CD4-positive, alpha-beta T cell treated with Interleukin-17A for 1 hour (primary cell): ENCODE data around the gene RBPJL.

Experiments
- DNase-seq: peaks from one replicate; pipeline ENCODE4 v3.0.0-alpha.2; 2020

Gene RBPJL

DNA sequence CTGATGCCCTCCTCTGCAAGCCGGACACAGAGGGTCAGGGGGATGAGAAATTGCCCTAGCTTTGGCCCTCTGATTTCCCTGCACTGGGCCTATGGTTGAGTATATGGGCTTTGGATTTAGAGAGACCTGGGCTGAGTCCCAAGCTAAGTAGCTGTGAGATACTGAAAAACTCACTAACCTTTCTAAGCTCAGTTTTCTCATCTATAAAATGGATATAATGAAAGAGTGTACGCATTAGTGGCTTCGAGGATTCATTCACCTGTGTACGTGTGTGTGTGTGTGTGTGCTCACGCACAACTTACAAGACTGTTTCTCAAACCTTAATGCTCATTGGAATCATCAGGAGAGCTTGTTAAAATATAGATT is 12.7 kb upstream of the RBPJL start:
- no peak for DNase-seq

GRCh38 chr20:45294659-45295058 is 12.0 kb upstream of the RBPJL start:
- no peak for DNase-seq

- DNase-seq = no peak
Observed at GRCh38 chr20:45297786-45298497, 8.7 kb upstream of the RBPJL start.

DNA sequence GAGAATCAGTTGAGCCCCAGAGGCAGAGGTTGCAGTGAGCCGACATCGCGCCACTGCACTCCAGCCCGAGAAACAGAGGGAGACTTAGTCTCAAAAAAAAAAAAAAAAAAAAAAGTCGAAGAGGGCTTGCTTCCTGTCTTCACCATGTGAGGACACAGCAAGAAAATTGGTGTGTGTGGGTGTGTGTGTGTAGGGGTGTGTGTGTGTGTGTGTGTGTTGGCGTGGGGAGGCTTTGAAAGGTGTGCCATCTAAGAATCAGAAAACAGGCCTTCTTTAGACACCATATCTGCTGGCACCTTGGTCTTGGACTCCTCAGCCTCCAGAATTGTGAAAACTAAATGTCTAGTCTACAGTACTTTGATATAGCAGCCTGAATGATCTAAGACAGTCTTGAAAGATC is 6.9 kb upstream of the RBPJL start:
- DNase-seq = no peak

DNA sequence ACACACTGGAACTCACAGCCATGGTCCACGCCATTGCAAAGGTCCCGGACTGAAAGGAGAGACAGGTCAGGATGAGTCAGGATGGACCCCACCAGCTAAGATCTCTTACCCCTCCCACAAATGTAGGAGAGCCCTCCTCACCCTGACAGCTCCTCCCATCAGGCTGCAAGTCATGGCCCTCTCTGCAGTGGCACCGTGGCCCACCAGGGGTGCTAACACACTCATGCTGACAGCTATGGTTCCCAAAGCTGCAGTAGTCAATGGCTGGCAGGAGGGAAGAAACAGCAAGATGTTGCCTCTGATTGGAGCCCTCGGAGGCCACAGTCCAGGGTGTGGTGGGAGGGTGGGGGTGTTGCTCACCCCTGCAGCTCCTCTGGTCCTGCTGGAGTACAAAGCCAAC is 5.7 kb upstream of the RBPJL start:
- no peak for DNase-seq

- no peak for DNase-seq
Observed at GRCh38 chr20:45301824-45302271, 4.8 kb upstream of the RBPJL start.

DNA sequence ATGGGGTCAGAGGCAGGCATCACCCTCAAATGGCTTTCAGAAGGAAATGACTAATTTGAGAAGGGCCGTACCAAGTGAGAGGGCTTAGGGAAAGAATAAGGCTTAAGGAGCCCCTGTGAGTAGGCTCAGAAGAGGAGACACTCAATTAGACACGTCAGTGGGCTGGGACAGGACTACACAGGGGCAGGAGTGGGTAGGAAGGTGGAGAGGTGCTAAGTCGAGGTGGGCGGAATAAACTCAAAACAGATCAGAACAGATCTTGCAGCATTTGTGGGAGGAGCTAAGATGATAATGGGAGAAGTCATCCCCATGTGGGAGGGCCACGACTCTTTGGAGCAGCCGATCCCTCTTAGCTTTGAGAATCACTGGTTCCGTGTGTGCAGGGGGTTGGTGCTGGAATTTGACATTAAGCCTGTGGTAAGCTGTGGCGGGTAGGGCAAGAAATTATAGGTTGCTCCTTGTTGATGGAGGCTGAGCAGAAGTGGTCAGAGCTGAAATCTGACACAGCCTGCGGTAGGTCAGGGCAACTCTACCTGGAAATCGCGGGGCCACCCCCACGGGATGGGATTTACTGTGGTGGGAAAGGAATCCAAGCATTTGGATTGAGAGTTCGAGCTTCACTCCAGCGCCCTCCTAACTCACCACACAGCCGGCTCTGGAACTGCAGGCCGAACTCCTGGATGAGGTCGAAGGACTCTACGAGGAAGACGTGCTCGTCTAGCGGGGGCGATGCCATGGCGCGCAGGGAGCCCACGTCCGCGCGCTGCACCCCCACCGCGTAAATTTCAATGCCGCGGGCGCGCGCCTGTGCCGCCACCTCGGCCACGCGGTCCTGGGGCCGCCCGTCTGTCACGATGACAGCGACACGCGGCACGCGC is 2.8 kb upstream of the RBPJL start:
- DNase-seq = no peak

GRCh38 chr20:45304464-45304999 is 2.1 kb upstream of the RBPJL start:
- no peak for DNase-seq

DNA sequence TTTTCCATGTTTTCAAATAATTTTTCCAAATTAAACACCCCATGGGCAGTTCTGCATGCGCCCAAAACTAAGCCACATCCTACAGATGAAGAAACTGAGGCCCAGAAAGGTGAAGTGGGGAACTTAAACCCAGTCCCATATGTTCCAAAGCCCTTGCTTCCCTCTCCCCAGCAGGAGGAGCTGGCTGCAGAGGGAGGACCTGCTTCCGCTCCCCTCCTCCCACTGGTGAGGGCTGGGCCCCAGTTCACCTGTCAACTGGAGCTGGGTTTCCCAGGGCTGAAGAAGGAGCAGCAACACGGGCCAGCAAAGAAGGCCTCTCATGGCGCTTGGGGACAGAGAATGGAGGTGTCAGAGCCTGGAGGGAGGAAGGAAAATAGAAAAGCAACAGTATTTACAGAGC is 1.4 kb upstream of the RBPJL start:
- DNase-seq = no peak

DNA sequence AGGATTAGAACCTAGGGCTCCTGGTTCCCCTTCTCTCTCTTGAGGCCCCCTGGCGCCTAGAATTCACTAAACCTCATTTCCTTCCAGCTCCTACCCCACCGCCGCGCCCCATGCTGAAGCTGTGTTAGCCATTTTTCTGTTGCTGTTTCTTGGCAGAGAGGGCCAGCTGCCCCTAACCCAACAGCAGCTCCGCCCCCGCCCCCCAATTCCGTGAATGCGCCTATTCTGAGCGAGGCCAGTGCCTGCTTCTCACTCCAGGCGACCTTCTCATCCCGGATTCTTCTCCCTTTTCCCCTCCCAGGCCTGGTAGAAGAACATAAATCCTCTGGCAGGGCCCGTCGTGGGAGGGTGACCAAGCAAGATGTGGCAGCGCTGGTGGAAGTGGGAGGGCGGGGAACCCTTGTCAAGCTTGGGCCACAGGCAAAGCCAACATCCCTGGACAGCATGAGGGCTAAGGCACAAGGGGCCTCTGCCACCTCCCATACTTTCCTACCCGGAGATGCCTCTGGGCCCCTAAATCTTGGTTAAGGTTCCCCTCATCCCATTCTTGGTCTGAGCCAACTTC is 518 bp downstream of the RBPJL start:
- no peak for DNase-seq

DNA sequence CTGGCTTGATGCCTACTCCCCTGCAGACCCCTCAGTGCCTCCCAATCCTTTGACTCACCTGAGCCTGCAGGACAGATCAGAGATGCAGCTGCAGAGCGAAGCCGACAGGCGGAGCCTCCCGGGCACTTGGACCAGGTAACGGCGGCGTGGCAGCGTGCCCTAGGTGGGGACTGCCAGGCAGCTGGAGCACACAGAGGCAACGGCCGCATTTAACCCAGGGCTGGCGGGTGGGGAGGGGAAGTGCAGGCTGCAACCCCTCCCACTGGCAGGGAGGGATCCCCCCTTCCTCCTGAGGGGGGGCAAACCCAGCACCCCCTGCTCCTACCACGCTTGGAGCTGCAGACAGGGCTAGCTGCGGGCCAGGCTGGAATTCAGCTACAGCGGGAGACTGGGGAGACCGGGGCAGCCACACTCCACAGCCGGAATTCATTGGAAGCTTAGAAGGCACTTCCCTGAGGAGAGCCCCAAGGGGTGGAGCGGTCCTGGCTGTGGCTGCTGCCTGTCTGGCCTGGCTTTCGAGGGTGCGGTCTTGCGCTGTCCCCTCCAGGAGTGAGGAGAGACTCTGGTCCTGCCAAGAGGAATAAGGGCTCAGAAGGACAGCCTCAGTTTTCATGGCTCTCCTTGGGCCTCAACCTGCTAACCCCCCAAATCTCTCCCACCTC is 1.6 kb downstream of the RBPJL start, which contains the start of gene MATN4:
Gene MATN4, minus strand, starts transcription at position 183 of the 662 bp plus-strand sequence. CDS start 2,717 bp downstream, outside the sequence.
- DNase-seq = no peak

DNA sequence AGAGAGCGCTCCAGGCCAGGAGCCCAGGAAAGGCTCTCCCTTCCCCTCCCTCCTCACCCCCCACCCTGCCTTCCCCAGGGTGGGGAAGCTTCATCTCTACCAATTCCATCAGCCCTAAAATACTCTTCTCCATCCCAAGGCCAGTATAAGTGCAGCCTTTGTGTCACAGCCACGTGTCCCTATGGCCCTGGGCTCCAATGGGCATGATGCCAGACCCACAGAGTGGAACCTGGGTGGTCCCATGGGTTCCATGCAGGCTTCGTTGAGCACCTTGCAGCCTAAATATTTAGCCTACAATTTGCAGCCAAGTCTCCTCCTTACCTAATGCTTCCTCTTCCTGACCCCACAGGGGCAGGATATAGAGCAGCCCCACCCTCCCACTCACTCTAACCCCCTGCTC is 2.4 kb downstream of the RBPJL start:
- no peak for DNase-seq

DNA sequence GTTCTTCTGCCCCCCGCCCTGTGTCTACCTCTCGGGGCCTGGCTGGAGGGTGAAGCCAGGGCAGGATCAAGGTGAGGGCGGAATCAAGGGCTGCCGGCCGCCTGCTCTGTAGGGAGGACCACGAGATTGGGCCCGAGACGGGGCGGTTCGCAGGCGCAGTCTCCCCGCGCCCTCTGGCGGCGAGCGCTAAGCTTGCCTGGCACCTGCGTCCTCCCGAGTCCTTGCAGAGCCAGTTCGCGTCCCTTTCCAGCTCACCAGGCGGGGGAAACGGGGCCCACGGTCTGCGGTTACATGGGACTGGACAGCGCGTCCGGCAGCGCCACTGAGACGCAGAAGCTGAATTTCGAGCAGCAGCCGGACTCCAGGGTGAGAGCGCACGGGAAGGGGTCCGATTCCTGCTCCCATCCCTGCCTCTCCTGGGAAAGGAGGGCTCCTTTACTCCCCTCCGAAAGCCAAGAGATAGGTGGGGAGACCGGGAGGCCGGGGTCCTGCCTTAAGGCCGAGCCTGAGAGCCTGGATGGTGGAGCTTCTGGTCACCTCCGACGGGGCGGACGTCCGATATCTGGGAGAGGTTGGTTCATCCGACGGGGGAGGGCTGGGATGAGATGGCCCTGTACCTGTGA is 5.1 kb downstream of the RBPJL start:
- DNase-seq = peak; percentile 45

- no peak for DNase-seq
Observed at GRCh38 chr20:45312241-45312640, 5.6 kb downstream of the RBPJL start.

- no peak for DNase-seq
Observed at GRCh38 chr20:45313065-45313695, 6.5 kb downstream of the RBPJL start.

DNA sequence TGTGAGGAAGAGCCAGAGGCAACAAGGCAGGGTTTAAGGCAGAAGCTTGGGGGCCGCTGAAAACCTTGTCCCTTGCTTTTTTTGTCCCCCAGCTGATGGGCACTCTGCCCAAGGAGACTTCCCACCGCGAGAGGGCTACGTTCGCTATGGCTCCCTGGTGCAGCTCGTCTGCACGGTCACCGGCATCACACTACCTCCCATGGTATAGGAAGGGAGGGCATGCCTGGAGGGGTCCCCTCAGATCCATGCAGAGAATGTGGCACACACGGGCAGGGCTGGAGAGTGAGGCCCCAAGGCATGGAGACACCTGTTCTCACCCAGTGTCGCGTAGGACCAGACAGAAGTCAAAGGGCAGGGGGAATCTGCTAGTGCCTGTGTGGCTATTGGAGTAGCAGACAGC is 7.3 kb downstream of the RBPJL start:
- DNase-seq = no peak

DNA sequence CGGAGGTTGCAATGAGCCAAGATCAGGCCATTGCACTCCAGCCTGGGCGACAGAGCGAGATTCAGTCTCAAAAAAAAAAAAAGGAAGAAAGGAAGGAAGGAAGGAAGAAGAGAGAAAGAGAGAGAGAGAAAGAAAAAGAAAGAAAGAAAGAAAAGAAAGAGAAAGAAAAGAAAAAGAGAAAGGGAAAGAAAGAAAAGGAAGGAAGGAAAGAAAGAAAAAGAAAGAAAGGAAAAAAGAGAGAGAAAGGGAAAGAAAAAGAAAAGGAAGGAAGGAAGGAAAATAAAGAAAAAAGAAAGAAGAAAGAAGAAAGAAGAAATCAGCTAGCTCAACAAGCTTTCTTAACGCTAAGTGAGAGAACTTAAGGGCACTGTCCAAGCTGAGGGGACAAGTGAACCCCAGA is 9.0 kb downstream of the RBPJL start:
- no peak for DNase-seq

- DNase-seq = no peak
Observed at GRCh38 chr20:45316150-45317080, 9.8 kb downstream of the RBPJL start.

- DNase-seq = no peak
Observed at GRCh38 chr20:45317826-45318225, 11.2 kb downstream of the RBPJL start.

DNA sequence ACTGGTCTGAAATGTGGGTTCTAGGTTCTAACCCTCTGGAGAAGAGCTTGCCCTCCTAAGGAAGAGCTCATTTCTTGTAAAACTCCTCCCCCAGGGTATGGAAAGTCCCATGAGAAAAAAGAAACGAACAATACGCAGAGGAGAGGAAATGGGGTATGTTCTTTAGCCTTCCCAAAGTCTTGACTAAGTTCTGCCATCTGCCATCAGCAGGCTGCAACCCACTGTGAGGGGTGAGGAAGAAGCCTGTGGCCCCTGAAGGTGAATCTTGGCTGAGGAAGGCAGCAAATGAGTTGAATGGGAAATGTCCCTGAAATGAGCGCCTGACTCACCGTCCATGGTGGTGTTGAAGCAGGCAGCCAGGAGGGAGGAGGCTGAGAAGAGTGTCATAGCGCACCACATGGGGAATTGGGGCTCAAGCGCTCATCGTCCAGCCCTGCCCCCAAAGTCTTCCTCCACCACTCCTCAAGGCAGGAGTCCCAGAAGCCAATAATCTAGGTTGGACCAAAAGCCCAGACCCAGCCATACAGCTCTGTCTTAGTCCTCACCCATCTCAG is 11.8 kb downstream of the RBPJL start:
- DNase-seq = no peak

- no peak for DNase-seq
Observed at GRCh38 chr20:45318948-45319347, 12.3 kb downstream of the RBPJL start.
